HL-60 (cell line): Measurements from ENCODE around the gene UBXN7.
"Not testable (repeated sequence)": the region's sequence is repeated elsewhere in the genome, so short reads cannot be mapped to it uniquely, and the experiment has no call there.

Experiments
- DNase-seq, 2 experiments: peaks; one replicate each; pipeline ENCODE4 v3.0.0-alpha.2; 2010 to 2020; ENCODE audit warnings: low read depth in 1 of 2, low spot score in 1 of 2
- H3K27ac ChIP-seq: fragments of 250-450 bp; sonication (Bioruptor Pico); replicated peaks from 2 replicates; pipeline ENCODE4 v1.5.1; 2020; ENCODE audit warnings: mild to moderate bottlenecking, moderate library complexity
- H3K27me3 ChIP-seq: fragments of 250-450 bp; sonication (Bioruptor Pico); 2 replicates; pipeline ENCODE4 v1.5.1; 2021; ENCODE audit warnings: mild to moderate bottlenecking, moderate library complexity; ENCODE audit not compliant: insufficient read depth, poor library complexity, severe bottlenecking
- H3K4me3 ChIP-seq: replicated peaks from 2 replicates; pipeline ENCODE4 v1.5.1; 2011; ENCODE audit warnings: mild to moderate bottlenecking, control low read depth, low read length; ENCODE audit not compliant: insufficient read depth
- CTCF ChIP-seq: IDR thresholded peaks from one replicate; pipeline ENCODE4 v1.5.1; 2011; ENCODE audit warnings: low read length, control low read depth, inconsistent platforms; ENCODE audit not compliant: insufficient read depth
- GABPA ChIP-seq: IDR thresholded peaks from 2 replicates; pipeline ENCODE4 v1.6.1; 2012; ENCODE audit warnings: low read depth
- POLR2AphosphoS5 ChIP-seq: IDR thresholded peaks from 2 replicates; pipeline ENCODE4 v1.6.1; 2012; ENCODE audit warnings: low read depth
- REST ChIP-seq: IDR thresholded peaks from 2 replicates; pipeline ENCODE4 v1.6.1; 2012; ENCODE audit warnings: low read depth; ENCODE audit not compliant: insufficient replicate concordance
- SPI1 ChIP-seq: IDR thresholded peaks from 2 replicates; pipeline ENCODE4 v1.6.1; 2012; ENCODE audit warnings: low read depth, mild to moderate bottlenecking, borderline replicate concordance

The UBXN7 gene

DNA sequence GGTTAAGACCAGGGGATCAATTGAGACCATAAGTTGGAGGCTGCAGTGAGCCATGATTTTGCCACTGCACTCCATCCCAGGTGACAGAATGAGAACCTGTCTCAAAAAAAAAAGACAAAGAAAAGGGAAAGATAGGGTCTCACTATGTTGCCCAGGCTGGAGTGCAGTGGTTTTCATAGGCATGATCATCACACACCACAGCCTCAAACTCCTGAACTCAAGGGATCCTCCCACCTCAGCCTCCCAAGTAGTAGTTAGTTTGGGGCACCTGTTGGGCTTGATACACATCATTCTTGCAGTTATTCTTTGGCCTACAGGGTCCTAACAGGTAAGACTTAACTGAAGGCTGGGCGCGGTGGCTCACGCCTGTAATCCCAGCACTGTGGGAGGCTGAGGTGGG, 42.1 kb downstream of the UBXN7 start:
- no peak overlapping the region for H3K27ac ChIP-seq
- H3K4me3 ChIP-seq = no peak overlapping the region
- DNase-seq = no peak
- no peaks in the 10 kb centered on the region for H3K27me3 ChIP-seq
- TF ChIP-seq POLR2AphosphoS5 = no peak
- no peak for TF ChIP-seq CTCF
- no peak for TF ChIP-seq REST
- no peak for TF ChIP-seq SPI1
- no peak for TF ChIP-seq GABPA

DNA sequence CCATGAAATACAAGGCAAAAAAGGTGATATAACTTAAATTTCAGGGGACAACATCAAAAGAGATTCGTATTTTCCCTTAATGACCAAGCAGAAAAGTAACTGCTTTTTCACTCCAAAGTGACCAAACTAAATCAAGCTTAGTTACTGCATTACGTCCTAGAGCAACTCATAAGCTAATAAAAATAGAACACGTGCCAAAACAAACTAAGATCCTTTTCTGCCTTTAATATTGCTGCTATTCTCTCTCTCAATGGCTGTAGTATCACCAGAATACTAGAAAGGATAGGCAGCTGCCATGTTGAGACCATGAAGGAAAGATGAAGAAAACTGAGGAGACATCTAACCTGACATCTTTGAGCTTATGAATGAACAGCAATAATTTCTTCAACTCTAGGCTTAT, 43.3 kb downstream of the UBXN7 start:
- no peak for DNase-seq
- H3K27me3 ChIP-seq = no peaks in the 10 kb centered on the region
- no peak overlapping the region for H3K27ac ChIP-seq
- H3K4me3 ChIP-seq = no peak overlapping the region
- TF ChIP-seq REST (no peak), GABPA (no peak)

DNA sequence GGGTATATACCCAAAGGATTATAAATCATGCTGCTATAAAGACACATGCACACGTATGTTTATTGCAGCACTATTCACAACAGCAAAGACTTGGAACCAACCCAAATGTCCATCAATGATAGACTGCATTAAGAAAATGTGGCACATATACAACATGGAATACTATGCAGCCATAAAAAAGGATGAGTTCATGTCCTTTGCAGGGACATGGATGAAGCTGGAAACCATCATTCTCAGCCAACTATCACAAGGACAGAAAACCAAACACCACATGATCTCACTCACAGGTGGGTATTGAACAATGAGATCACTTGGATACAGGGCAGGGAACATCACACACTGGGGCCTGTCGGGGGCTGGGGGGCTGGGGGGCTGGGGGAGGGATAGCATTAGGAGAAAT, 44.3 kb downstream of the UBXN7 start:
- not testable (repeated sequence) for DNase-seq, H3K27me3 ChIP-seq, H3K4me3 ChIP-seq, H3K27ac ChIP-seq

DNA sequence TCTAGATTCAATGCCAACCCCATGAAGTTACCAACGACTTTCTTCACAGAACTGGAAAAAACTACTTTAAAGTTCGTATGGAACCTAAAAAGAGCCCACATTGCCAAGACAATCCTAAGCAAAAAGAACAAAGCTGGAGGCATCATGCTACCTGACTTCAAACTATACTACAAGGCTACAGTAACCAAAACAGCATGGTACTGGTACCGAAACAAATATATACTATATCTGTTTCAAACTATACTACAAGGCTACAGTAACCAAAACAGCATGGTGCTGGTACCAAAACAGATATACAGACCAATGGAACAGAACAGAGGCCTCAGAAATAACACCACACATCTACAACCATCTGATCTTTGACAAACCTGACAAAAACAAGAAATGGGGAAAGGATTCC, 45.4 kb downstream of the UBXN7 start:
- H3K27me3 ChIP-seq, H3K27ac ChIP-seq, H3K4me3 ChIP-seq, DNase-seq: not testable (repeated sequence)

DNA sequence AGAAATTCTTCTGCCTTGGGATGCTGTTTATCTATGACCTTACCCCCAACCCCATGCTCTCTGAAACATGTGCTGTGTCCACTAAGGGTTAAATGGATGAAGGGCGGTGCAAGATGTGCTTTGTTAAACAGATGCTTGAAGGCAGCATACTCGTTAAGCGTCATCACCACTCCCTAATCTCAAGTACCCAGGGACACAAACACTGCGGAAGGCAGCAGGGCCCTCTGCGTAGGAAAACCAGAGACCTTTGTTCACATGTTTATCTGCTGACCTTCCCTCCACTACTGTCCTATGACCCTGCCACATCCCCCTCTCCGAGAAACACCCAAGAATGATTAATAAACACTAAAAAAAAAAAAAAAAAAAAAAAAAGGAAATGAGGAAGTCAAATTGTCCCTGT, 46.2 kb downstream of the UBXN7 start:
- H3K27me3 ChIP-seq, DNase-seq, H3K27ac ChIP-seq, H3K4me3 ChIP-seq: not testable (repeated sequence)

DNA sequence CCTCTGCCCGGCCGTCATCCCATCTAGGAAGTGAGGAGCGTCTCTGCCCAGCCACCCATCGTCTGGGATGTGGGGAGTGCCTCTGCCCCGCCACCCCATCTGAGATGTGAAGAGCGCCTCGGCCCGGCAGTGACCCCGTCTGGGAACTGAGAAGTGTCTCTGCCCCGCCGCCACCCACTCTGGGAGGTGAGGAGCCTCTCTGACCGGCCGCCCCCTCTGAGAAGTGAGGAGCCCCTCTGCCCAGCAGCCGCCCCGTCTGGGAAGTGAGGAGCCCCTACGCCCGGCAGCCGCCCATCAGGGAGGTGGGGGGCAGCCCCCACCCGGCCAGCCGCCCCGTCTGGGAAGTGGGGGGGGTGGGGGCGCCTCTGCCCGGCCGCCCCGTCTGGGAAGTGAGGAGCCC, 46.8 kb downstream of the UBXN7 start:
- H3K4me3 ChIP-seq, H3K27ac ChIP-seq, DNase-seq, H3K27me3 ChIP-seq: not testable (repeated sequence)
